GM19025 (cell line): ENCODE data around the gene CAMK2G.

Source experiments
- ATAC-seq: cut with Tn5 transposase; IDR thresholded peaks from one replicate; pipeline ENCODE4 v1.9.1; 2021; ENCODE audit warnings: mild to moderate bottlenecking, low read depth, moderate library complexity; ENCODE audit not compliant: unreplicated experiment

The CAMK2G gene

GRCh38 chr10:73780966-73781365 lies 93.4 kb downstream of the CAMK2G start:
- ATAC-seq = no peak

GRCh38 chr10:73780301-73780700 lies 94.1 kb downstream of the CAMK2G start:
- no peak for ATAC-seq

- no peak for ATAC-seq
These were observed 94.7 kb downstream of the CAMK2G start for GRCh38 chr10:73779539-73780197.

GRCh38 chr10:73779018-73779417 lies 95.3 kb downstream of the CAMK2G start:
- ATAC-seq = no peak

- no peak for ATAC-seq
These were observed 99.7 kb downstream of the CAMK2G start for GRCh38 chr10:73774637-73775036.

- no peak for ATAC-seq
These were observed 101.0 kb downstream of the CAMK2G start for GRCh38 chr10:73773152-73773879.

GRCh38 chr10:73772281-73773151 lies 101.8 kb downstream of the CAMK2G start:
- peak; percentile 64 for ATAC-seq

- peak; percentile 24 for ATAC-seq
These were observed 102.6 kb downstream of the CAMK2G start for GRCh38 chr10:73771722-73772280.

GRCh38 chr10:73769396-73769795 lies 105.0 kb downstream of the CAMK2G start:
- no peak for ATAC-seq

- no peak for ATAC-seq
These were observed 105.5 kb downstream of the CAMK2G start for GRCh38 chr10:73768881-73769280.

- no peak for ATAC-seq
These were observed 109.3 kb downstream of the CAMK2G start for GRCh38 chr10:73765066-73765465.

- ATAC-seq = no peak
These were observed 111.0 kb downstream of the CAMK2G start for GRCh38 chr10:73763343-73763742.

- no peak for ATAC-seq
These were observed 111.4 kb downstream of the CAMK2G start for GRCh38 chr10:73762915-73763314.
